Trophoblast cell (in vitro differentiated cells and primary cell): ENCODE measurements around the gene CAPN15.
A peak's percentile ranks its signal among the peaks of the same experiment; 100 is the strongest.

Experiments
- DNase-seq, 2 donors: peaks; one replicate each; pipeline ENCODE4 v3.0.0-alpha.2; 2016
- H2AFZ ChIP-seq: 2 replicates; pipeline ENCODE4 v1.6.1; 2013; ENCODE audit warnings: low read length, moderate library complexity, mild to moderate bottlenecking; ENCODE audit not compliant: insufficient read depth, poor library complexity
- H2AK5ac ChIP-seq: 2 replicates; pipeline ENCODE4 v1.6.1; 2013; ENCODE audit warnings: mild to moderate bottlenecking, low read length
- H2BK120ac ChIP-seq: 2 replicates; pipeline ENCODE4 v1.6.1; 2013; ENCODE audit warnings: low read length, mild to moderate bottlenecking, moderate library complexity; ENCODE audit not compliant: insufficient read depth, poor library complexity
- H2BK12ac ChIP-seq: 2 replicates; pipeline ENCODE4 v1.6.1; 2013; ENCODE audit warnings: mild to moderate bottlenecking, low read length, moderate library complexity
- H2BK5ac ChIP-seq: 2 replicates; pipeline ENCODE4 v1.6.1; 2013; ENCODE audit warnings: low read length, low read depth, moderate library complexity, mild to moderate bottlenecking; ENCODE audit not compliant: poor library complexity
- H3K14ac ChIP-seq: 2 replicates; pipeline ENCODE4 v1.6.1; 2013; ENCODE audit warnings: mild to moderate bottlenecking, low read length
- H3K18ac ChIP-seq: 2 replicates; pipeline ENCODE4 v1.6.1; 2013; ENCODE audit warnings: mild to moderate bottlenecking, low read length
- H3K23ac ChIP-seq: 2 replicates; pipeline ENCODE4 v1.6.1; 2013; ENCODE audit warnings: low read length
- H3K27ac ChIP-seq: 2 replicates; pipeline ENCODE4 v1.5.1; 2013; ENCODE audit warnings: low read depth, mild to moderate bottlenecking, inconsistent platforms, low read length, moderate library complexity
- H3K27me3 ChIP-seq: 2 replicates; pipeline ENCODE4 v1.6.1; 2013; ENCODE audit warnings: inconsistent platforms, mild to moderate bottlenecking, low read length, moderate library complexity; ENCODE audit not compliant: insufficient read depth
- H3K36me3 ChIP-seq, 2 experiments: 1 replicate in 1 of 2; 2 replicates in 1 of 2; pipeline ENCODE4 v1.6.1; 2013; ENCODE audit warnings: low read length in 2 of 2, mild to moderate bottlenecking in 2 of 2, moderate library complexity in 1 of 2; ENCODE audit not compliant: insufficient read depth in 2 of 2, control insufficient read depth in 1 of 2
- H3K4ac ChIP-seq: 2 replicates; pipeline ENCODE4 v1.6.1; 2013; ENCODE audit warnings: low read depth, mild to moderate bottlenecking, low read length, moderate library complexity
- H3K4me1 ChIP-seq, 2 experiments: 1 replicate in 1 of 2; 2 replicates in 1 of 2; pipeline ENCODE4 v1.6.1; 2013; ENCODE audit warnings: low read length in 2 of 2, mild to moderate bottlenecking in 2 of 2, moderate library complexity in 1 of 2; ENCODE audit not compliant: insufficient read depth in 2 of 2, control insufficient read depth in 1 of 2
- H3K4me2 ChIP-seq: 2 replicates; pipeline ENCODE4 v1.6.1; 2013; ENCODE audit warnings: inconsistent platforms, mild to moderate bottlenecking, low read length, moderate library complexity
- H3K4me3 ChIP-seq: 2 replicates; pipeline ENCODE4 v1.5.1; 2013; ENCODE audit warnings: mild to moderate bottlenecking, low read depth, low read length, inconsistent platforms
- H3K79me1 ChIP-seq: one replicate; pipeline ENCODE4 v1.6.1; 2013; ENCODE audit warnings: low read length
- H3K79me2 ChIP-seq: 2 replicates; pipeline ENCODE4 v1.6.1; 2013; ENCODE audit warnings: low read length, mild to moderate bottlenecking; ENCODE audit not compliant: control insufficient read depth, insufficient read depth, poor library complexity
- H3K9ac ChIP-seq: 2 replicates; pipeline ENCODE4 v1.6.1; 2013; ENCODE audit warnings: mild to moderate bottlenecking, low read length
- H3K9me3 ChIP-seq: 2 replicates; pipeline ENCODE4 v1.6.1; 2013; ENCODE audit warnings: low read depth, mild to moderate bottlenecking, control low read depth, inconsistent platforms, low read length; ENCODE audit not compliant: insufficient read depth
- H4K12ac ChIP-seq: 2 replicates; pipeline ENCODE4 v1.6.1; 2013; ENCODE audit warnings: low read depth, mild to moderate bottlenecking, low read length, moderate library complexity
- H4K8ac ChIP-seq: 2 replicates; pipeline ENCODE4 v1.6.1; 2013; ENCODE audit warnings: low read depth, mild to moderate bottlenecking, low read length, moderate library complexity
- H4K91ac ChIP-seq: one replicate; pipeline ENCODE4 v1.6.1; 2013; ENCODE audit warnings: low read depth, mild to moderate bottlenecking, low read length, moderate library complexity
- WGBS: extraction: QIAGEN DNeasy Blood & Tissue Kit; methylation state at CpG from one replicate; pipeline ENCODE4 v1.1.7; 2013; ENCODE audit warnings: missing lambda C conversion rate; ENCODE audit not compliant: insufficient read length, insufficient coverage; ENCODE audit errors: extremely low coverage; 5-methylcytosine and 5-hydroxymethylcytosine counted together

Gene CAPN15

GRCh38 chr16:539901-540530, 12.5 kb downstream of the CAPN15 start:
- peaks cover 2% of the 10 kb centered on the region for H3K9me3 ChIP-seq
- H2AK5ac ChIP-seq = no peak overlapping the region
- no peak overlapping the region for H3K4me2 ChIP-seq
- no peak overlapping the region for H3K9ac ChIP-seq
- no peak overlapping the region for H4K12ac ChIP-seq
- no peak overlapping the region for H3K23ac ChIP-seq
- no peaks in the 10 kb centered on the region for H3K27me3 ChIP-seq
- H3K4me3 ChIP-seq = no peak overlapping the region
- no peaks in the 10 kb centered on the region for H3K79me1 ChIP-seq
- H3K18ac ChIP-seq = no peak overlapping the region
- H3K27ac ChIP-seq = no peak overlapping the region
- H3K36me3 ChIP-seq = peaks cover 14 to 24% of the 10 kb centered on the region in 2 experiments
- no peak overlapping the region for H2BK120ac ChIP-seq
- no CpG with 5 or more reads among the region's 34 CpGs for WGBS
- no peak overlapping the region for H3K14ac ChIP-seq
- no peak overlapping the region for H4K91ac ChIP-seq
- DNase-seq = no peak
- no peak overlapping the region for H4K8ac ChIP-seq
- no peaks in the 10 kb centered on the region for H3K4me1 ChIP-seq
- H2BK12ac ChIP-seq = no peak overlapping the region
- no peaks in the 10 kb centered on the region for H3K79me2 ChIP-seq
- no peak overlapping the region for H2BK5ac ChIP-seq
- H3K4ac ChIP-seq = no peak overlapping the region
- no peak overlapping the region for H2AFZ ChIP-seq

DNA sequence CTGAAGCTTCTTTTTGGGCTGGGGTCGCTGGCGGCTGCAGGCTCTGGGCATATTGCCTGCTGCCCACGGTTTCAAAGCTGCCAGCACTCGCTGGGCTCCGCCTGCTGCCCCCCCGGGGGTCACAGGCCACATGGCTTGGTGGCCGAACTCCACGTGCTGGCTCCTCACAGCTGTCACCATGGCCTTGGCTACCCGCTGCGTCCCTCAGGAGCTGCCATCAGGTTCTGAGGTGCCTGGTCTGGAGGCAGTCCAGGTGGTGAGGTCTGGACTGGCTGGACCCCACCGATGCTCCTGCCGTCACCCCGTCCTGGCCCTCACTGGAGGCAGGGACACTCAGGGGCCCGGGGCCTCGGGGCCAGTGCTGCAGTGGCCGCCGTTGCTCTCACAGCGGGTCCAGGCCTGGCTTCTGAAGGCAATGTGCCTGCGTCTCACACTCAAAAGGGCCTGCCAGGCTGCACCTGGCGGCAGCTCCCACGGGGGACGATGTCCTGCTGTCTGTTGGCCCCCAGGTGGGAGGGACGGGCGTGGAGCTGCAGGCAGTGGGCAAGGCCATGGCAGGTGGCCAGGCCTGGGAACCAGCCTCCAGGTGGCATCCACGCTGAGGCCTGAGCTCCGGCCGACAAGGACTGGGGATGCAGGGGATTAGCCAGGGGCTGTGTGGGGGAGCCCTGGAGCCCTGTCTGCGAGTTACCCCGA, 13.3 kb downstream of the CAPN15 start:
- Histone ChIP-seq H3K27me3 (no peaks in the 10 kb centered on the region), H4K91ac (no peak overlapping the region), H3K9ac (no peak overlapping the region), H2AFZ (no peak overlapping the region), H4K12ac (no peak overlapping the region), H3K4ac (peak overlapping the region; percentile 28), H2BK12ac (no peak overlapping the region), H3K14ac (no peak overlapping the region), H2AK5ac (no peak overlapping the region), H3K4me2 (no peak overlapping the region), H3K23ac (no peak overlapping the region), H3K4me3 (no peak overlapping the region), H2BK5ac (no peak overlapping the region), H2BK120ac (no peak overlapping the region), H3K9me3 (peaks cover 2% of the 10 kb centered on the region), H3K4me1 (no peaks in the 10 kb centered on the region), H3K18ac (no peak overlapping the region), H3K79me1 (no peaks in the 10 kb centered on the region), H3K36me3 (peaks cover 14 to 22% of the 10 kb centered on the region in 2 experiments), H4K8ac (no peak overlapping the region), H3K27ac (no peak overlapping the region), H3K79me2 (no peaks in the 10 kb centered on the region)
- WGBS = no CpG with 5 or more reads among the region's 29 CpGs
- no peak for DNase-seq

- H3K9me3 ChIP-seq = no peaks in the 10 kb centered on the region
- H2BK12ac ChIP-seq = no peak overlapping the region
- no peak overlapping the region for H3K4ac ChIP-seq
- H3K18ac ChIP-seq = no peak overlapping the region
- no peak overlapping the region for H2BK5ac ChIP-seq
- H2AFZ ChIP-seq = no peak overlapping the region
- H3K4me2 ChIP-seq = no peak overlapping the region
- no peak overlapping the region for H3K9ac ChIP-seq
- H3K23ac ChIP-seq = no peak overlapping the region
- no peak overlapping the region for H3K4me3 ChIP-seq
- no peak overlapping the region for H2AK5ac ChIP-seq
- no peaks in the 10 kb centered on the region for H3K79me2 ChIP-seq
- H4K12ac ChIP-seq = no peak overlapping the region
- no CpG with 5 or more reads among the region's 51 CpGs for WGBS
- H3K27me3 ChIP-seq = no peaks in the 10 kb centered on the region
- no peak overlapping the region for H4K8ac ChIP-seq
- no peak overlapping the region for H4K91ac ChIP-seq
- no peak overlapping the region for H3K14ac ChIP-seq
- no peak overlapping the region for H2BK120ac ChIP-seq
- no peak overlapping the region for H3K27ac ChIP-seq
- H3K4me1 ChIP-seq = no peaks in the 10 kb centered on the region
- H3K36me3 ChIP-seq = peaks cover 8 to 18% of the 10 kb centered on the region in 2 experiments
- DNase-seq = no peak
- H3K79me1 ChIP-seq = no peaks in the 10 kb centered on the region
These were observed 16.0 kb downstream of the CAPN15 start for GRCh38 chr16:543301-544164.

DNA sequence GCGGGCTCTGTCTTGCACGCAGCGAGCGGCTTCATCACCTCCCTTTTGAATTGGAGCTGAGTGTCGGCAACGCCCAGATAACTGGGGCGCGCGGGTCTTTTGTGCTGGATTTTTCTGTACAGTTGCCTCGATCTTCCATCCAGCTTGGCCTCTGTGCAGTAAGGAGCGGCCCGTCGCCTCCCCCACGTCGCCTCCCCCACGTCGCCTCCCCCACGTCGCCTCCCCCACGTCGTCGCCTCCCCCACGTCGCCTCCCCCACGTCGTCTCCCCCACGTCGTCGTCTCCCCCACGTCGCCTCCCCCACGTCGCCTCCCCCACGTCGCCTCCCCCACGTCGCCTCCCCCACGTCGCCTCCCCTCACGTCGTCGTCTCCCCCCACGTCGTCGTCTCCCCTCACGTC, 17.0 kb downstream of the CAPN15 start:
- no peak overlapping the region for H4K91ac ChIP-seq
- no peaks in the 10 kb centered on the region for H3K27me3 ChIP-seq

More for the DNA sequence above, 17.0 kb downstream of the CAPN15 start:
- Histone ChIP-seq H3K4me3 (no peak overlapping the region), H2BK12ac (no peak overlapping the region), H3K4ac (no peak overlapping the region), H2AFZ (no peak overlapping the region), H3K36me3 (peaks cover 15 to 20% of the 10 kb centered on the region in 2 experiments), H2BK120ac (no peak overlapping the region), H3K23ac (no peak overlapping the region), H4K8ac (no peak overlapping the region), H3K4me2 (no peak overlapping the region), H3K79me2 (no peaks in the 10 kb centered on the region), H4K12ac (no peak overlapping the region), H3K14ac (no peak overlapping the region), H3K79me1 (no peaks in the 10 kb centered on the region), H2BK5ac (no peak overlapping the region), H3K4me1 (no peaks in the 10 kb centered on the region), H2AK5ac (no peak overlapping the region), H3K9ac (no peak overlapping the region), H3K18ac (no peak overlapping the region), H3K9me3 (no peaks in the 10 kb centered on the region), H3K27ac (no peak overlapping the region)
- no peak for DNase-seq
- no CpG with 5 or more reads among the region's 46 CpGs for WGBS
